ENCODE data around the gene WDFY4. TPM values are rescaled to one million over a fixed set of nuclear protein-coding genes. Genes with fewer than 3 reads are reported as not detected.

WDFY4 gene
- total RNA-seq, 1 experiment from 2014 or later: not detected

- H3K18ac ChIP-seq (ENCODE audit: insufficient read length, low read depth, low read length): no peak overlapping the region
- no peak overlapping the region for H4K5ac ChIP-seq (ENCODE audit: insufficient read length, low read depth, low read length)
- H4K91ac ChIP-seq (ENCODE audit: insufficient read length, low read depth, low read length): no peak overlapping the region
- peak; percentile 12 for DNase-seq
- no peak overlapping the region for H3K4me2 ChIP-seq (ENCODE audit: insufficient read depth, insufficient read length, low read length)
- no peaks in the 10 kb centered on the region for H3K79me2 ChIP-seq (ENCODE audit: insufficient read depth, low read length)
- no peak overlapping the region for H3K14ac ChIP-seq (ENCODE audit: insufficient read depth, low read length)
- no peak overlapping the region for H2BK12ac ChIP-seq (ENCODE audit: insufficient read length, low read depth, low read length)
- H2BK15ac ChIP-seq (ENCODE audit: low read depth, low read length): no peak overlapping the region
- H3K4me1 Mint-ChIP-seq: no peaks in the 10 kb centered on the region
- no peak overlapping the region for H2BK5ac ChIP-seq (ENCODE audit: insufficient read length, low read length)
- H3K27ac Mint-ChIP-seq: no peak overlapping the region
- H2AK5ac ChIP-seq (ENCODE audit: insufficient read length, low read length): no peak overlapping the region
- H3K27me3 ChIP-seq (ENCODE audit: insufficient read depth, low read length): no peaks in the 10 kb centered on the region
- no peak overlapping the region for H3K23ac ChIP-seq (ENCODE audit: insufficient read length, low read depth, low read length)
- H3K56ac ChIP-seq (ENCODE audit: insufficient read length, low read depth, low read length): no peak overlapping the region
- TF ChIP-seq CTCF (conservative IDR thresholded peaks at IDR 0.05): no peak
- no peak overlapping the region for H3K4ac ChIP-seq (ENCODE audit: low read depth, low read length)
- H3K9me3 Mint-ChIP-seq: no peaks in the 10 kb centered on the region; a peak in 1 of 5 replicates
- no CpG with 5 or more reads among the region's 4 CpGs for WGBS (ENCODE audit: extremely low coverage, insufficient read length, low lambda C conversion rate)
- no peak overlapping the region for H3T11ph ChIP-seq (ENCODE audit: low read length)
- H4K20me1 ChIP-seq (ENCODE audit: control insufficient read depth, insufficient read depth, insufficient read length): no peaks in the 10 kb centered on the region
- no peak overlapping the region for H3K4me3 Mint-ChIP-seq
- peaks cover 3% of the 10 kb centered on the region for H3K27me3 Mint-ChIP-seq (ENCODE audit: low read depth)
- H2BK120ac ChIP-seq (ENCODE audit: low read depth, low read length, poor library complexity, severe bottlenecking): no peak overlapping the region
- H3K36me3 Mint-ChIP-seq (ENCODE audit: insufficient read depth in 1 of 3, low read depth in 3 of 3): no peaks in the 10 kb centered on the region
- no peak overlapping the region for H2AFZ ChIP-seq (ENCODE audit: low read length)
- H4K8ac ChIP-seq (replicated peaks; ENCODE audit: insufficient read length, low read depth, low read length): no peak overlapping the region
- no peak overlapping the region for H2BK20ac ChIP-seq (ENCODE audit: low read depth, low read length, poor library complexity, severe bottlenecking)
- no peaks in the 10 kb centered on the region for H3K23me2 ChIP-seq (ENCODE audit: insufficient read length, low read depth, low read length, poor library complexity, severe bottlenecking)
- H3K27ac ChIP-seq (ENCODE audit: insufficient read length, low read depth, low read length): no peak overlapping the region
- H3K79me1 ChIP-seq (ENCODE audit: insufficient read depth, low read depth, low read length, poor library complexity, severe bottlenecking): no peaks in the 10 kb centered on the region
- no peaks in the 10 kb centered on the region for H3K9me3 ChIP-seq (ENCODE audit: control insufficient read depth, low read depth, low read length)
- no peak overlapping the region for H3K9ac ChIP-seq (ENCODE audit: extremely low read depth, insufficient read length, low read length)
- H3K4me1 ChIP-seq (ENCODE audit: insufficient read depth, low read length): no peaks in the 10 kb centered on the region
Measured at GRCh38 chr10:48924988-48925387, 240.3 kb downstream of the WDFY4 start.

Measured in H9 (cell line).